ENCODE data around the gene KDM4F.

KDM4F gene

DNA sequence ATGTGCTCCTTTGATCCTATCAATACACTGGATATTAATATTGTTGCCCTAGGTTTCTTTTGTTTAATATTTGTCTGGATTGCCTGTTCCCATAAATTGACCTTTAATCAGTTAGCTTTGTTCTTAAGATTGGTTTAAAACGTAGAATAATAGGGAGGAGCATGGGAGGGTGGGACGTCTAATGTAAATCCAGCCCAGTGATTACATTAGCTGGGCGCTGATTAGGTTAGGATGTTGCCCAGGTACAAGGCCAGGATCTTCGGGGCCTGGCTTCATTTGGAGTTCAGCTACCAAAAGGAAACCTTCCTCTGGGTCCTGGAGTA is 17.5 kb downstream of the KDM4F start, which contains the start of gene SRSF8 (continued):
- TF ChIP-seq, protein P1, sequence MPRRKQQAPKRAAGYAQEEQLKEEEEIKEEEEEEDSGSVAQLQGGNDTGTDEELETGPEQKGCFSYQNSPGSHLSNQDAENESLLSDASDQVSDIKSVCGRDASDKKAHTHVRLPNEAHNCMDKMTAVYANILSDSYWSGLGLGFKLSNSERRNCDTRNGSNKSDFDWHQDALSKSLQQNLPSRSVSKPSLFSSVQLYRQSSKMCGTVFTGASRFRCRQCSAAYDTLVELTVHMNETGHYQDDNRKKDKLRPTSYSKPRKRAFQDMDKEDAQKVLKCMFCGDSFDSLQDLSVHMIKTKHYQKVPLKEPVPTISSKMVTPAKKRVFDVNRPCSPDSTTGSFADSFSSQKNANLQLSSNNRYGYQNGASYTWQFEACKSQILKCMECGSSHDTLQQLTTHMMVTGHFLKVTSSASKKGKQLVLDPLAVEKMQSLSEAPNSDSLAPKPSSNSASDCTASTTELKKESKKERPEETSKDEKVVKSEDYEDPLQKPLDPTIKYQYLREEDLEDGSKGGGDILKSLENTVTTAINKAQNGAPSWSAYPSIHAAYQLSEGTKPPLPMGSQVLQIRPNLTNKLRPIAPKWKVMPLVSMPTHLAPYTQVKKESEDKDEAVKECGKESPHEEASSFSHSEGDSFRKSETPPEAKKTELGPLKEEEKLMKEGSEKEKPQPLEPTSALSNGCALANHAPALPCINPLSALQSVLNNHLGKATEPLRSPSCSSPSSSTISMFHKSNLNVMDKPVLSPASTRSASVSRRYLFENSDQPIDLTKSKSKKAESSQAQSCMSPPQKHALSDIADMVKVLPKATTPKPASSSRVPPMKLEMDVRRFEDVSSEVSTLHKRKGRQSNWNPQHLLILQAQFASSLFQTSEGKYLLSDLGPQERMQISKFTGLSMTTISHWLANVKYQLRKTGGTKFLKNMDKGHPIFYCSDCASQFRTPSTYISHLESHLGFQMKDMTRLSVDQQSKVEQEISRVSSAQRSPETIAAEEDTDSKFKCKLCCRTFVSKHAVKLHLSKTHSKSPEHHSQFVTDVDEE (CRISPR knock-in tag; IDR thresholded peaks at IDR 0.05): no peak
- TF ChIP-seq ISL1 (CRISPR knock-in tag; IDR thresholded peaks at IDR 0.05): no peak
- TF ChIP-seq ZC3H10 (CRISPR knock-in tag; IDR thresholded peaks at IDR 0.05): no peak
- TF ChIP-seq BACH2 (CRISPR knock-in tag; IDR thresholded peaks at IDR 0.05; ENCODE audit: borderline replicate concordance): no peak

DNA sequence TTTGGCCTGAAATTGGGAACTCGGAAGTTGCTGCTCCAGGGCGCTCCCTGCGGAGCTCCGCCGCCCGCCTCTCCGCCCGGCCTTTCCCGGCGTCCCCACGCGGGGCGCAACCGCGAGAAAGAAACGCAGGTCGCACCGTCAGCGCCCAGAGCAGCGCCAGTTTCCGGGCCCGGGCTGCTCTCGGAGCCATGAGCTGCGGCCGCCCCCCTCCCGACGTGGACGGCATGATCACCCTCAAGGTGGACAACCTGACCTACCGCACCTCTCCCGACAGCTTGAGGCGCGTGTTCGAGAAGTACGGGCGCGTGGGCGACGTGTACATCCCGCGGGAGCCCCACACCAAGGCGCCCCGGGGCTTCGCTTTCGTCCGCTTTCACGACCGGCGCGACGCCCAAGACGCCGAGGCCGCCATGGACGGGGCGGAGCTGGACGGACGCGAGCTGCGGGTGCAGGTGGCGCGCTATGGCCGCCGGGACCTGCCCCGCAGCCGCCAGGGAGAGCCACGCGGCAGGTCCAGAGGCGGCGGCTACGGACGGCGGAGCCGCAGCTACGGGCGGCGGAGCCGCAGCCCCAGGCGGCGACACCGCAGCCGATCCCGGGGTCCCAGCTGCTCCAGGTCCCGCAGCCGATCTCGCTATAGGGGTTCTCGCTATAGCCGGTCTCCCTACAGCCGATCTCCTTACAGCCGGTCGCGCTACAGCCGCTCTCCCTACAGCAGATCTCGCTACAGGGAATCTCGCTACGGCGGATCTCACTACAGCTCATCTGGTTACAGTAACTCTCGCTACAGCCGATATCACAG is 18.0 kb downstream of the KDM4F start:
- ATAC-seq: peak; percentile 81
- TF ChIP-seq TOX (CRISPR knock-in tag; IDR thresholded peaks at IDR 0.05; ENCODE audit: borderline replicate concordance) (no peak), ZFP30 (CRISPR knock-in tag; IDR thresholded peaks at IDR 0.05) (no peak), ISL1 (CRISPR knock-in tag; IDR thresholded peaks at IDR 0.05) (no peak), ZNF8 (CRISPR knock-in tag; IDR thresholded peaks at IDR 0.05) (no peak), ZFP3 (CRISPR knock-in tag; IDR thresholded peaks at IDR 0.05) (0 out of 2 replicates have a peak, but pooled peaks have one; percentile 8), ESRRG (CRISPR knock-in tag; IDR thresholded peaks at IDR 0.05) (no peak), ZNF70 (CRISPR knock-in tag; IDR thresholded peaks at IDR 0.05) (no peak)
- TF ChIP-seq, protein P1 (CRISPR knock-in tag; IDR thresholded peaks at IDR 0.05): no peak

DNA sequence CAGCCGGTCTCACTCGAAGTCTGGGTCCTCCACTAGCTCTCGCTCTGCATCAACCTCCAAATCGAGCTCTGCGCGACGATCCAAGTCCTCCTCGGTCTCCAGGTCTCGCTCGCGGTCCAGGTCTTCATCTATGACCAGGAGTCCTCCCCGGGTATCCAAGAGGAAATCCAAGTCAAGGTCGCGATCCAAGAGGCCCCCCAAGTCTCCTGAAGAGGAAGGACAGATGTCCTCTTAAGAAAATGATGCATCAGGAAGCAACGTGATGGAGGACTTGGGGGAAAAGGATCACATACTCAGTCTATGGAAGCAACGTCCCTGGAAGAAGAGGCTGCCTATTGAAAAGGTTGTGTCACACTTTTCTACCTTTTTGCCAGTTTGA is 18.6 kb downstream of the KDM4F start:
- TF ChIP-seq, protein P2, sequence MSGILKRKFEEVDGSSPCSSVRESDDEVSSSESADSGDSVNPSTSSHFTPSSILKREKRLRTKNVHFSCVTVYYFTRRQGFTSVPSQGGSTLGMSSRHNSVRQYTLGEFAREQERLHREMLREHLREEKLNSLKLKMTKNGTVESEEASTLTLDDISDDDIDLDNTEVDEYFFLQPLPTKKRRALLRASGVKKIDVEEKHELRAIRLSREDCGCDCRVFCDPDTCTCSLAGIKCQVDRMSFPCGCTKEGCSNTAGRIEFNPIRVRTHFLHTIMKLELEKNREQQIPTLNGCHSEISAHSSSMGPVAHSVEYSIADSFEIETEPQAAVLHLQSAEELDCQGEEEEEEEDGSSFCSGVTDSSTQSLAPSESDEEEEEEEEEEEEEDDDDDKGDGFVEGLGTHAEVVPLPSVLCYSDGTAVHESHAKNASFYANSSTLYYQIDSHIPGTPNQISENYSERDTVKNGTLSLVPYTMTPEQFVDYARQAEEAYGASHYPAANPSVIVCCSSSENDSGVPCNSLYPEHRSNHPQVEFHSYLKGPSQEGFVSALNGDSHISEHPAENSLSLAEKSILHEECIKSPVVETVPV (CRISPR knock-in tag; IDR thresholded peaks at IDR 0.05): no peak
- TF ChIP-seq TOX (CRISPR knock-in tag; IDR thresholded peaks at IDR 0.05; ENCODE audit: borderline replicate concordance) (no peak), ESRRG (CRISPR knock-in tag; IDR thresholded peaks at IDR 0.05) (no peak), SNAI2 (CRISPR knock-in tag; IDR thresholded peaks at IDR 0.05) (no peak), ISL1 (CRISPR knock-in tag; IDR thresholded peaks at IDR 0.05) (no peak), ZNF70 (CRISPR knock-in tag; IDR thresholded peaks at IDR 0.05) (no peak), TCF4 (CRISPR knock-in tag; IDR thresholded peaks at IDR 0.05; ENCODE audit: borderline replicate concordance) (no peak), ZFP30 (CRISPR knock-in tag; IDR thresholded peaks at IDR 0.05) (no peak), ZC3H10 (CRISPR knock-in tag; IDR thresholded peaks at IDR 0.05) (no peak), BACH2 (CRISPR knock-in tag; IDR thresholded peaks at IDR 0.05; ENCODE audit: borderline replicate concordance) (no peak)
- ATAC-seq: peak; percentile 4

DNA sequence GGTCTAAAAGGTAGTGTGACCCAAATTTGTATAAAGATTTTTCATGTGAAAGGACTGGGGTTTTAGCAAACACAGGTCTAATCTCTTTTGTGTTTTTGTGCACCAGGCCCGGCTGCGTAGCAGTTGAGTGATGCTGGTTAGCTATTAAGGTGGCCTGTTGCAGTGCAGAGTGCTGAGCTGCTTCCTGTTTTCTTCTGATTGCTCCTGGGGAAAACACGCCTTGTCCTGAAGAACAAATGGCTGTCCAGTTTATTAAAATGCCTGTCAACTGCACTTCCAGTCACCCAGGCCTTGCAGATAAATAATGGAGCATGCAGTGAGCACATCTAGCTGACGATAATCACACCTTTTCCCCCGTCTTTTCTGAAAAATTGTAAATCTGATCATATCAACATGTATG is 19.3 kb downstream of the KDM4F start:
- peak; percentile 88 for ATAC-seq
- TF ChIP-seq, protein P3, sequence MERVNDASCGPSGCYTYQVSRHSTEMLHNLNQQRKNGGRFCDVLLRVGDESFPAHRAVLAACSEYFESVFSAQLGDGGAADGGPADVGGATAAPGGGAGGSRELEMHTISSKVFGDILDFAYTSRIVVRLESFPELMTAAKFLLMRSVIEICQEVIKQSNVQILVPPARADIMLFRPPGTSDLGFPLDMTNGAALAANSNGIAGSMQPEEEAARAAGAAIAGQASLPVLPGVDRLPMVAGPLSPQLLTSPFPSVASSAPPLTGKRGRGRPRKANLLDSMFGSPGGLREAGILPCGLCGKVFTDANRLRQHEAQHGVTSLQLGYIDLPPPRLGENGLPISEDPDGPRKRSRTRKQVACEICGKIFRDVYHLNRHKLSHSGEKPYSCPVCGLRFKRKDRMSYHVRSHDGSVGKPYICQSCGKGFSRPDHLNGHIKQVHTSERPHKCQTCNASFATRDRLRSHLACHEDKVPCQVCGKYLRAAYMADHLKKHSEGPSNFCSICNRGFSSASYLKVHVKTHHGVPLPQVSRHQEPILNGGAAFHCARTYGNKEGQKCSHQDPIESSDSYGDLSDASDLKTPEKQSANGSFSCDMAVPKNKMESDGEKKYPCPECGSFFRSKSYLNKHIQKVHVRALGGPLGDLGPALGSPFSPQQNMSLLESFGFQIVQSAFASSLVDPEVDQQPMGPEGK (CRISPR knock-in tag; IDR thresholded peaks at IDR 0.05; ENCODE audit: borderline replicate concordance): no peak
- TF ChIP-seq, protein P4, sequence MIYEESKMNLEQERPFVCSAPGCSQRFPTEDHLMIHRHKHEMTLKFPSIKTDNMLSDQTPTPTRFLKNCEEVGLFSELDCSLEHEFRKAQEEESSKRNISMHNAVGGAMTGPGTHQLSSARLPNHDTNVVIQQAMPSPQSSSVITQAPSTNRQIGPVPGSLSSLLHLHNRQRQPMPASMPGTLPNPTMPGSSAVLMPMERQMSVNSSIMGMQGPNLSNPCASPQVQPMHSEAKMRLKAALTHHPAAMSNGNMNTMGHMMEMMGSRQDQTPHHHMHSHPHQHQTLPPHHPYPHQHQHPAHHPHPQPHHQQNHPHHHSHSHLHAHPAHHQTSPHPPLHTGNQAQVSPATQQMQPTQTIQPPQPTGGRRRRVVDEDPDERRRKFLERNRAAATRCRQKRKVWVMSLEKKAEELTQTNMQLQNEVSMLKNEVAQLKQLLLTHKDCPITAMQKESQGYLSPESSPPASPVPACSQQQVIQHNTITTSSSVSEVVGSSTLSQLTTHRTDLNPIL (CRISPR knock-in tag; IDR thresholded peaks at IDR 0.05; ENCODE audit: low read depth): peak; percentile 47; the same call in 1 of the 2 replicates
